SK-N-MC (cell line): ENCODE results near the gene FAIM.

Experiments
- EZH2 ChIP-seq: fragments of 200-600 bp; sonication (generic); IDR thresholded peaks from one replicate; pipeline ENCODE4 v1.6.1; 2017; ENCODE audit warnings: antibody characterized with exemption
- FOXP2 ChIP-seq: optimal IDR thresholded peaks from 2 replicates; pipeline ENCODE3; 2011; ENCODE audit warnings: mild to moderate bottlenecking, moderate library complexity; ENCODE audit not compliant: insufficient read depth; ENCODE audit errors: extremely low read length, control extremely low read depth
- POLR2AphosphoS5 ChIP-seq: IDR thresholded peaks from 2 replicates; pipeline ENCODE4 v1.6.1; 2012; ENCODE audit warnings: mild to moderate bottlenecking, low read depth, low read length, borderline replicate concordance

- TF ChIP-seq EZH2 (no peak), POLR2AphosphoS5 (no peak), FOXP2 (no peak)
These were observed 61.8 kb downstream of the FAIM start for GRCh38 chr3:138670407-138670806.
